Hepatocyte (in vitro differentiated cells): ENCODE measurements around the gene PF4V1. TPM values are rescaled to one million over a fixed set of nuclear protein-coding genes. Genes with fewer than 3 reads are reported as not detected.

Experiments used
- DNase-seq: peaks from one replicate; pipeline ENCODE4 v3.0.0-alpha.2; 2016; ENCODE audit warnings: low spot score
- H2AFZ ChIP-seq: fragments of 200-600 bp; sonication (generic); 2 replicates; pipeline ENCODE4 v1.6.0; 2016; ENCODE audit warnings: antibody characterized with exemption, mild to moderate bottlenecking
- H3K27ac ChIP-seq: fragments of 200-600 bp; sonication (generic); 2 replicates; pipeline ENCODE4 v1.5.1; 2016; ENCODE audit warnings: mild to moderate bottlenecking
- H3K27me3 ChIP-seq: fragments of 200-600 bp; sonication (generic); 2 replicates; pipeline ENCODE4 v1.6.1; 2016
- H3K36me3 ChIP-seq: fragments of 200-600 bp; sonication (generic); replicated peaks from 2 replicates; pipeline ENCODE4 v1.5.1; 2016; ENCODE audit warnings: low read depth; ENCODE audit not compliant: insufficient read depth
- H3K4me1 ChIP-seq: fragments of 200-600 bp; sonication (generic); 2 replicates; pipeline ENCODE4 v1.5.1; 2016; ENCODE audit warnings: mild to moderate bottlenecking, moderate library complexity; ENCODE audit not compliant: insufficient read depth
- H3K4me2 ChIP-seq: fragments of 200-600 bp; sonication (generic); 2 replicates; pipeline ENCODE4 v1.6.0; 2016
- H3K4me3 ChIP-seq: fragments of 200-600 bp; sonication (generic); 2 replicates; pipeline ENCODE4 v1.5.1; 2016; ENCODE audit warnings: mild to moderate bottlenecking
- H3K79me2 ChIP-seq: fragments of 200-600 bp; sonication (generic); 2 replicates; pipeline ENCODE4 v1.6.0; 2017; ENCODE audit warnings: mild to moderate bottlenecking
- H3K9me2 ChIP-seq: fragments of 200-600 bp; sonication (generic); replicated peaks from 2 replicates; pipeline ENCODE4 v1.6.0; 2017; ENCODE audit warnings: mild to moderate bottlenecking; ENCODE audit not compliant: insufficient read depth
- H3K9me3 ChIP-seq: fragments of 200-600 bp; sonication (generic); 2 replicates; pipeline ENCODE4 v1.5.1; 2016; ENCODE audit warnings: low read depth, mild to moderate bottlenecking
- H4K20me1 ChIP-seq: fragments of 200-600 bp; sonication (generic); 2 replicates; pipeline ENCODE4 v1.6.0; 2016; ENCODE audit warnings: mild to moderate bottlenecking; ENCODE audit not compliant: insufficient read depth, poor library complexity, severe bottlenecking
- CTCF ChIP-seq: fragments of 200-600 bp; sonication (generic); IDR thresholded peaks from 2 replicates; pipeline ENCODE4 v1.5.1; 2016; ENCODE audit warnings: antibody characterized with exemption, mild to moderate bottlenecking; ENCODE audit not compliant: poor library complexity
- EZH2 ChIP-seq: fragments of 200-600 bp; sonication (generic); IDR thresholded peaks from 2 replicates; pipeline ENCODE4 v1.6.1; 2016; ENCODE audit warnings: antibody characterized with exemption, mild to moderate bottlenecking, borderline replicate concordance
- EZH2phosphoT487 ChIP-seq: fragments of 200-600 bp; sonication (generic); IDR thresholded peaks from one replicate; pipeline ENCODE4 v1.6.1; 2018; ENCODE audit warnings: antibody characterized with exemption, mild to moderate bottlenecking, low read depth, moderate library complexity; ENCODE audit not compliant: unreplicated experiment, severe bottlenecking
- WGBS: methylation state at CpG from one replicate; pipeline ENCODE4 v1.1.6; 2016; ENCODE audit warnings: low lambda C conversion rate; ENCODE audit errors: missing lambda C conversion rate; 5-methylcytosine and 5-hydroxymethylcytosine counted together
- polyA plus RNA-seq: library from polyadenylated mRNA; unstranded; fragments of >200 nt; fragmentation: Nextera tagmentation; extraction: Ambion mirVana; gene quantifications from 2 replicates; pipeline ENCODE4 v1.2.1, GENCODE V29; 2016
- total RNA-seq: library from RNA; depleted of rRNA; stranded (reverse); fragments of >200 nt; gene quantifications from 2 replicates; pipeline ENCODE4 v1.2.3, GENCODE V29; 2014

The PF4V1 gene
- total and polyA plus RNA-seq, 2 experiments from 2014 or later = not detected

- Histone ChIP-seq H3K4me2 (no peak overlapping the region), H3K9me2 (no peaks in the 10 kb centered on the region), H3K27me3 (no peaks in the 10 kb centered on the region), H3K4me1 (no peaks in the 10 kb centered on the region), H2AFZ (no peak overlapping the region), H3K9me3 (no peaks in the 10 kb centered on the region), H3K79me2 (no peaks in the 10 kb centered on the region), H3K36me3 (no peaks in the 10 kb centered on the region), H3K4me3 (no peak overlapping the region), H4K20me1 (no peaks in the 10 kb centered on the region), H3K27ac (no peak overlapping the region)
- no peak for TF ChIP-seq EZH2phosphoT487
- no peak for TF ChIP-seq CTCF
- no peak for TF ChIP-seq EZH2
- DNase-seq = no peak
- WGBS = 86% methylated on average over 1 of the region's 1 CpG
Observed at GRCh38 chr4:73902038-73902637, 49.0 kb downstream of the PF4V1 start.

- H3K9me2 ChIP-seq = no peaks in the 10 kb centered on the region
- H3K27ac ChIP-seq = no peak overlapping the region
- H3K36me3 ChIP-seq = no peaks in the 10 kb centered on the region
- H3K4me2 ChIP-seq = no peak overlapping the region
- H3K4me3 ChIP-seq = no peak overlapping the region
- no peaks in the 10 kb centered on the region for H3K79me2 ChIP-seq
- no peaks in the 10 kb centered on the region for H3K4me1 ChIP-seq
- 63% methylated on average over 3 of the region's 3 CpGs for WGBS
- H2AFZ ChIP-seq = no peak overlapping the region
- H3K9me3 ChIP-seq = no peaks in the 10 kb centered on the region
- H3K27me3 ChIP-seq = no peaks in the 10 kb centered on the region
- no peak for TF ChIP-seq EZH2phosphoT487
- no peak for TF ChIP-seq CTCF
- no peak for TF ChIP-seq EZH2
- no peak for DNase-seq
- no peaks in the 10 kb centered on the region for H4K20me1 ChIP-seq
Observed at GRCh38 chr4:73902817-73903547, 49.9 kb downstream of the PF4V1 start.

Other genes starting within 250 kb of the PF4V1 start
- 6.0 and 6.5 TPM in 2 replicates for gene RASSF6, start 232.9 kb upstream of the PF4V1 start, total RNA-seq
- gene RASSF6, start 232.9 kb upstream of the PF4V1 start, polyA plus RNA-seq = 2.1 and 3.0 TPM in 2 replicates
- 32.5 and 43.9 TPM in 2 replicates for gene CXCL8, start 112.7 kb upstream of the PF4V1 start, total RNA-seq
- 21.6 and 35.0 TPM in 2 replicates for gene CXCL8, start 112.7 kb upstream of the PF4V1 start, polyA plus RNA-seq
- gene CXCL6, start 16.6 kb upstream of the PF4V1 start, total RNA-seq = 6.0 and 7.5 TPM in 2 replicates
- gene CXCL6, start 16.6 kb upstream of the PF4V1 start, polyA plus RNA-seq = 3.7 and 4.4 TPM in 2 replicates
- gene CXCL1, start 16.1 kb downstream of the PF4V1 start, total RNA-seq = 8.3 and 9.6 TPM in 2 replicates
- 28.8 and 33.5 TPM in 2 replicates for gene CXCL1, start 16.1 kb downstream of the PF4V1 start, polyA plus RNA-seq
- 4.3 TPM in 1 of 2 replicates, not detected in the other for gene PF4, start 128.7 kb downstream of the PF4V1 start, total RNA-seq
- 3.0 and 3.3 TPM in 2 replicates for gene PF4, start 128.7 kb downstream of the PF4V1 start, polyA plus RNA-seq
- gene PPBP, start 134.9 kb downstream of the PF4V1 start, total RNA-seq = 0.28 and 1.2 TPM in 2 replicates
- not detected in 2 replicates for gene PPBP, start 134.9 kb downstream of the PF4V1 start, polyA plus RNA-seq
- 27.7 and 31.9 TPM in 2 replicates for gene CXCL5, start 145.4 kb downstream of the PF4V1 start, total RNA-seq
- 22.4 and 31.3 TPM in 2 replicates for gene CXCL5, start 145.4 kb downstream of the PF4V1 start, polyA plus RNA-seq
- 12.9 and 16.1 TPM in 2 replicates for gene CXCL3, start 185.4 kb downstream of the PF4V1 start, total RNA-seq
- 77.1 and 92.1 TPM in 2 replicates for gene CXCL3, start 185.4 kb downstream of the PF4V1 start, polyA plus RNA-seq
- gene CXCL2, start 245.9 kb downstream of the PF4V1 start, total RNA-seq = 105 and 137 TPM in 2 replicates
- gene CXCL2, start 245.9 kb downstream of the PF4V1 start, polyA plus RNA-seq = 284 and 334 TPM in 2 replicates